ENCODE results near the gene FAM53B.

DNA sequence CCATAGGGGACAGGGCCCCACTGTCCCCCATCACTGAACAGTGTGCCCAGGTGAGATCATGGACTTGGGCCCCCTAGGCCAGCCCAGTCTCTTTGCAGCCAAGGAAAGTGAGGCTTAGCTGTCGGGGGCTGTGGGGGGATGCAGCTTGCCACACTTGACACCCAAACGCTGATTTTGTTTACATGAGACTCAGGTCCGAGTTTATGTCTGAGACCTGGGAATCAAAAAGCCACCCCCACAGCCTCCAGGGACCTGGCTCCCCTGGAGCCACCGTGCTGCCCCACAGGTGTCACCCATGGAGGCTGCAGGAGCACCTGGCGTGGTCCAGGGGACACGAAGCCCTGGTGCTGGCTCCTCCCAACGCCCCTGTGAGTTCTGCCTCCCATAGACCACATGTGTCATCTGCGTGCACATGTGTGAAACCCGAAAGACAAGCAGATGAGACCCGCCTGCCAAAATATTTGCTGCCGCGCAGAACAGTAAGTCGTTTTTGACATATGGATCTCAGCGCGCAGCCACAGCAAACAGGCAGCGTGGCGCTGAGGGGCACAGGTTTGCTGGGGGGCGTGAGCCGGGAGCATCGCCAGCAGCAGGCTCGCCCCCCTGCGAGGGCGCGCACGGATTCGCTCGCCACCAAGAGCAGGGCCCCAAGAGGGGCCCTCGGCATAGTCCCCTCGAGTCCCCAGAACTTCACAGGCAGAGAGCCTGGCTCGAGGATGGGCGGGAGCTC lies 170.3 kb downstream of the FAM53B start:
- TF ChIP-seq, protein P1, sequence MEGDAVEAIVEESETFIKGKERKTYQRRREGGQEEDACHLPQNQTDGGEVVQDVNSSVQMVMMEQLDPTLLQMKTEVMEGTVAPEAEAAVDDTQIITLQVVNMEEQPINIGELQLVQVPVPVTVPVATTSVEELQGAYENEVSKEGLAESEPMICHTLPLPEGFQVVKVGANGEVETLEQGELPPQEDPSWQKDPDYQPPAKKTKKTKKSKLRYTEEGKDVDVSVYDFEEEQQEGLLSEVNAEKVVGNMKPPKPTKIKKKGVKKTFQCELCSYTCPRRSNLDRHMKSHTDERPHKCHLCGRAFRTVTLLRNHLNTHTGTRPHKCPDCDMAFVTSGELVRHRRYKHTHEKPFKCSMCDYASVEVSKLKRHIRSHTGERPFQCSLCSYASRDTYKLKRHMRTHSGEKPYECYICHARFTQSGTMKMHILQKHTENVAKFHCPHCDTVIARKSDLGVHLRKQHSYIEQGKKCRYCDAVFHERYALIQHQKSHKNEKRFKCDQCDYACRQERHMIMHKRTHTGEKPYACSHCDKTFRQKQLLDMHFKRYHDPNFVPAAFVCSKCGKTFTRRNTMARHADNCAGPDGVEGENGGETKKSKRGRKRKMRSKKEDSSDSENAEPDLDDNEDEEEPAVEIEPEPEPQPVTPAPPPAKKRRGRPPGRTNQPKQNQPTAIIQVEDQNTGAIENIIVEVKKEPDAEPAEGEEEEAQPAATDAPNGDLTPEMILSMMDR (IDR thresholded peaks at IDR 0.05; ENCODE audit: low read length): no peak
- no peak for TF ChIP-seq EZH2 (optimal IDR thresholded peaks at IDR 0.05; ENCODE audit: low read depth, low read length)
- TF ChIP-seq EZH2phosphoT487 (IDR thresholded peaks at IDR 0.05; ENCODE audit: low read length): no peak

All from MM.1S (cell line).